GM19328 (cell line): ENCODE measurements around the gene RNPS1.
"Not testable (repeated sequence)": the region's sequence is repeated elsewhere in the genome, so short reads cannot be mapped to it uniquely, and the experiment has no call there.

Source experiments
- ATAC-seq: cut with Tn5 transposase; IDR thresholded peaks from one replicate; pipeline ENCODE4 v1.9.1; 2021; ENCODE audit warnings: mild to moderate bottlenecking, moderate library complexity; ENCODE audit not compliant: unreplicated experiment

Gene RNPS1

GRCh38 chr16:2258530-2258929 is 9.4 kb downstream of the RNPS1 start:
- not testable (repeated sequence) for ATAC-seq

- no peak for ATAC-seq
Observed at GRCh38 chr16:2257726-2258125, 10.2 kb downstream of the RNPS1 start.

DNA sequence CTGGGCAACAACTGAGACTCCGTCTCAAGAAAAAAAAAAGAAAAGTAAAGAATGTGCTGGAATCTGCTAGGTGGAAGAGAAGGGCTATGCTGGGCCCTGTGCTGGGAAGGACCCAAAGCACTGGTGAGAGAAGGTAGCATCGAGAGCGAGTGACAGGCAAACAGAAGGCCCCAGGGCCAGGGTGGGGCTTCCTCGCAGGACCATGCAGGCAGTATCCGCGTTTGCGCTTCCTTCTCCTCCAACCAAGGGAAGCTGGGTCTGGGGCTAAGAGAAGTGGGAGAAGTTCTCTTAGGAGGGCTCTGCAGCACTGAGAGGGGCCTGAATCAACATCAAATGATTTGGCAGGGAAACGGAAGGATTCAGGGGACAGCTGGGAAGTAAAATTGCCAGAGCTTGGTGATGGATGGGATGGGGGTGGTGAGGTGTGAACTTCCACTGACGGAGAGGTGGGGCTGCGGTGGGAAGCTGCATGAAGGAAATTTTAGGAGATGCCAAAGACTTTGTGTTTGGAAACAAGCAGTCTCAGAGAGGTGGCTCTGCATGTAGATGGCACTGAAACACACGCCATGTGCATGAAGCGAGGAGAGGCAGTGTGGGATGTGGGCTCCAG is 11.3 kb downstream of the RNPS1 start:
- no peak for ATAC-seq

- no peak for ATAC-seq
Observed at GRCh38 chr16:2253293-2253692, 14.6 kb downstream of the RNPS1 start.

GRCh38 chr16:2252806-2253148 is 15.1 kb downstream of the RNPS1 start:
- ATAC-seq = no peak

GRCh38 chr16:2251296-2252111 is 16.4 kb downstream of the RNPS1 start, which contains the start of gene ECI1:
ECI1 (minus strand) TSS chr16:2251587; CDS start chr16:2251566, 21 bp downstream.
- peak; percentile 93 for ATAC-seq

DNA sequence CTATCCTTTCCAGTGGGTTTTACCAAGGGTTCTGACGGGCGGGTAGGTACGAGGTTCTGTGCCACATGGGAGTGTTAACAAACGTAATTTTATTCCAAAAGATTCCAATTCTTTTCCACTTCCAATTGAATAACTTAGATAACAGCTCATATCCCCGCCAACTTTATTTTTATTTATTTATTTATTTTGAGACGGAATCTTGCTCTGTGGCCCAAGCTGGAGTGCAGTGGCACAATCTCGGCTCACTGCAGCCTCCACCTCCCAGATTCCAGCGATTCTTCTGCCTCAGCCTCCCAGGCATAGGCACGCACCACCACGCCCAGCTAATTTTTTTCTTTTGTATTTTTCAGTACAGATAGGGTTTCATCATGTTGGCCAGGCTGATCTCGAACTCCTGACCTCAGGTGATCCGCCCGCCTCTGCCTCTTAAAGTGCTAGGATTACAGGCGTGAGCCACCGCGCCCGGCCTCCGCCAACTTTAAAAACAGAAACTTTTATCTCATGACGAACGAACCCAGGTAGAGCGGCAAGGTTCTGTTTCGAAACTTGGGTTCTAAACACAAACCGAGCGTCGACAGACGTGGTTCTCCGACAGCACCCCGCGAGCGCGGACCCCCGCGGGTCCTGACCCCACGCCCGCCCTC is 17.2 kb downstream of the RNPS1 start:
- no peak for ATAC-seq

DNA sequence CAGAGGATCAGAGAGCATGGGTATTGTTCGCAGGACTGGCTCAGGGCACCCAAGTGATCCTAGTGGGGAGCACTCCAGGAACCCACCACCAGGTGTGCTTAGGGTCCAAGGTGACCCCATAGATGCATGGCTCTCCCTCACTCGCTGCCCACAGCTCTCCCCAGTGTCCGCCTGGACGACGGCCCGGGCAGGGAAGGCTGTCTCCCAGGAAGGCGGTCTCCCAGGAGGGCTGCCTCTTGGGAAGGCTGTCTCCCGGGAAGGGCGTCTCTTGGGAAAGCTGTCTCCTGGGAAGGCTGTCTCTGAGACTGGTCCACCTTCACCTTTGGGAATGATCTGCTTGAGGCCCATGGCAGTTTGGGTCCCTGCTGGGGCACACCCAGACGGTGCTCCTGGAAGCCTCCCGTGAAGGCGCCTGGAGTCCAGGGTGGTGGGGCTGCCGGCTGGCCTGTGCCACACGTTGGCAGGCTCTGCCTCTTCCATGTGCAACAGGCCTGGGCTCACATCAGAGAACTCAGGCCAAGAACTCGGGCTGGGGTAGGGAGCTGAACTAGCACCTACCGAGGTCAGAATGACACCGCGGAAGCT is 21.5 kb downstream of the RNPS1 start:
- ATAC-seq = no peak

DNA sequence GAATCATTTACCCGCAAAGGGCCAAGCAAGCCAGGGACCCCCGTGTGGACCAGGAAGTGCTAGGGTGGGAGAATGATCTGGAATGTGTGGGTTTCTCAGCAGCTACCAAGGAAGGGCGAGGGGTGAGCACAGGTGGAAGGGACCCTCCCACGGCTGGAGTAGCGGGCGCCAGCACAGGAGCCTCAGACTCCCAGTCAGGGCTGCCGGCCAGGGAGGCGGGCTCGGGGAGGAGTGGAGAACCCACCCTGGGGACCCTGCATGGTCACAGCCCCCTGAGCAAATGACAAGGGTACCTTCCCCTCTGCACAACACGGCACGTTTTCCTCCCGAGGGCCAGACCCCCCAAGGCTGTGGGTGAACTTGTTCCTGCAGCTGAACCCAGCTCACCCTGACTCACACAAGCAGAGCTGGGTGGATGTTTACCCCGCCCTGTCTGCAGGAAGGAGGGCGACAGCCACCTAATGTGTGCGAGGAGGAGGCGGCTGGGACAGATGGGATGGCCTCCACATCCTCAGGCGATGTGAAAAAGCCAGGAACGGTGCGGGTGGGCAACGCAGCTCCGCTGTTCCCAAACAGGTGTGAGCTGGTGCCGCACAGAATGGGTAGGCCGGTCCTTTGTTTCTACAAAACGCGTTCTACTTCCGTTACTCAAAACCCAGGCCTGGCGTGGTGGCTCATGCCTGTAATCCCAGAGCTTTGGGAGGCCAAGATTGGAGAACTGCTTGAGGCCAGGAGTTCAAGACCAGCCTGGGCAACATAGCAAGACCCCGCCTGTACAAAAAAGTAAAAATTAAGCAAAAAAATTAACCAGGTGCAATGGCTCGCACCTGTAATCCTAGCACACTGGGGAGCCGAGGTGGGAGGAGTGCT is 22.8 kb downstream of the RNPS1 start:
- ATAC-seq = no peak

GRCh38 chr16:2244301-2244700 is 23.6 kb downstream of the RNPS1 start:
- no peak for ATAC-seq

GRCh38 chr16:2243781-2244180 is 24.1 kb downstream of the RNPS1 start:
- ATAC-seq = no peak

DNA sequence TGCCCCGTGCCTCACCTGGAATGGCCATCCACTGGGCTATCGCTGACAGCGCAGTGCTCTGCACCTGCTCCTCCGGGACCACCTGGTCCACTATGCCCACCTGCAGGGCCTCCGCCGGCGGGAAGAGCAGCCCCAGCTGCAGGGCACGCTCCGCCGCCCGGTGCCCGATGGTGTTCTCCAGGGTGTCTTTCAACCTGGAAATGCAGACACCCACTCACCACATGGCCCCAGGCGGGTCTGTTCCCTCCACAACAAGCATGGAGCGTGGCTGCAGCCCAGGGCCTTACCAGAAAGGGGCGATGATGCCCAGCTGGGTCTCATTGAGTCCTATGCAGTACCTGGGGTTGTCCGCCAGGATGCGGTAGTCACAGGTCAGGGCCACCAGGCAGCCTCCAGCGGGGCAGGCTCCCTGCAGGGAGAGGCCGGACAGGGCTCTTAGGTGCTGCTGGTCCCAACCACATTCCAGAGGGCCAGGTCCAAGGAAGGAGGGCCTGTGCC is 24.8 kb downstream of the RNPS1 start:
- no peak for ATAC-seq

DNA sequence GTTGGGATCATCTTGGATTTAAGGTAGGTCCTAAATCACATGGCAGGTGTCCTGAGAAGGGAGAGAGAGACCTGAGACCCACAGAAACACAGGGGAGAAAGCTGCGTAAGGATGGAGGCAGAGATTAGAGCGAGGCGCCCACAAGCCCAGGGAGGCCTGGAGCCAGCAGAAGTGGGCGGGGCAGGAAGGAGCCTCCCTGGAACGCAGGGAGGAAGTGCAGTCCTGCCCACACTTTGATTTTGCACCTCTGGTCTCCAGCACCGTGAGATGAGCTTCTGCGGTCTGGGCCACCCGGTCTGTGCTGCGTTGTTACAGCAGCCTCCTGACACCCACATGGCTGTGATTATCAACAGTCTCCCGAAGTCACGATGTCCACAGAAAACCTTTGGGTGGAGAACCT is 25.3 kb downstream of the RNPS1 start:
- no peak for ATAC-seq

DNA sequence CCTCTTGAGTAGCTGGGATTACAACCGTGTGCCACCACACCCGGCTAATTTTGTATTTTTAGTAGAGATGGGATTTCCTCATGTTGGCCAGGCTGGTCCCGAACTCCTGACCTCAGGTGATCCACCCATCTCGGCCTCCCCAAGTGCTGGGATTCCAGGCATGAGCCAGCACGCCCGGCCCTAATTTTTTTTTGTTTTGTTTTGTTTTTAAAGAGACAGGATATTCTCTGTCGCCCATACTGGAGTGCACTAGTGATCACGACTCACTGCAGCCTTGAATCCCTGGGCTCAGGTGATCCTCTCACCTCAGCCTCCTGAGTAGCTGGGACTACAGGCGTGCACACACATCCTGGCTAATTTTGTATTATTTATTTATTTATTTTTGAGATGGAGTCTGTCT is 27.6 kb downstream of the RNPS1 start:
- ATAC-seq = not testable (repeated sequence)

DNA sequence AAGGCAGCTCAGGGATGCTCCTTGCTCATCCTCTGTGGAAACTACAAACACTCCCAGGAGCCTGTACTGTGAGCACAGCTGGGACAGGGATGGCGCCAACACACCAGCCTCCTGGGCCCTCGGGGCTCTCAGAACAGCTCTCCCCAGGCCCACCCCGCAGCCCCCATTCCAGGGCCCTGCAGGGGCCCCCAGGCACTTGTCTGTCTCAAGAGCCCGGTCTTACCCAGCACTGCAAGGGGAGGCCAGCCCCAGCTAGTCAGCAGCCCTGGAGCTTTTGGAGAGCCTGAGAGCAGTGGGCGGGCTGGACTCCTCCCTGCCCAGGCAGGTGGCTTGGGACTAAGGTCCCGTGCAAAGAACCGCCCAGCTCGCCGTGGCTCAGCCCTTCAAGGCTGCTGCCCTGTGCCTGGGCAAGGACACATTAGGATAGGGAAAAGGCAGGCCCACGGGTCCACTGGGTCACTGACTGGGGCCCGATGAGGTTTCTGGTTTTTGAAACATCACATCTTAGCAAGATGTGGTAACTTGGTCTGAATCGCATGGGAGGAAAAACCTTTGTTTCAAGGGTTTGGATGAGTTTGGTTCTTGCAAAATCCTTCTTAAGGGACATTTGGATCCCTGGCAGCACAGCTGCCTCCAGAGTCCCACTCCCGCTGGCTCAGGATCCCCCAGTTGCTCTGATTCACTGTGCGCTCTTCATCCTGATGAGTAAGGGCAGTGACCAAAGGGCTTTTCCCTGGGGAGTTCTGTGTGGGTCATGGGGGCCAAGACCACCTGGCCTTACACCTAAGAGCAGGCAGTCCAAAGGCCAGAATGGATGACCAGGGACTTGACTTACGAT is 28.9 kb downstream of the RNPS1 start:
- no peak for ATAC-seq

- ATAC-seq = no peak
Observed at GRCh38 chr16:2238150-2238837, 29.6 kb downstream of the RNPS1 start.

DNA sequence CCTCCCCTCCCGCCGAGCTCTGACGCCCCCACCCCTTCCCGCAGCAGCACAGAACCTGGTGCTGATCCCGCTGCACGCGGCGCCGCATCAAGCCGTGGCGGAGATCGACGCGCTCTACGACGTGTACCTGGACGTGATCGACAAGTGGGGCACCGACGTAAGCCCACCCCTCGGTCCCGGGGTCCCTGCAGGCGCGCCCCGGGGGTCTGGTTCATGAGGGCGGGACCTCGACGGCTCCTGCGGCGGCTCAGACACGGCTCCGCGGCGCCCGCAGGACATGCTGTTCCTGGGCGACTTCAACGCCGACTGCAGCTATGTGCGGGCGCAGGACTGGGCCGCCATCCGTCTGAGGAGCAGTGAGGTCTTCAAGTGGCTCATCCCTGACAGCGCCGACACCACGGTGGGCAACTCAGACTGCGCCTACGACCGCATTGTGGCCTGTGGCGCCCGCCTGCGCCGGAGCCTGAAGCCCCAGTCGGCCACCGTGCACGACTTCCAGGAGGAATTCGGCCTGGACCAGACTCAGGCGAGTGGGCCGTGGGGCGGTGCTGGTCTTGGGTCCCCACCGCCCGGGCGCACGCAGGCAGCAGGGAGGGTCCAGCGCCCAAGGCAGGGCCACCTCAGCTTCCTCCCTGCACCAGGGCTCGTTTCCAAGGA is 30.3 kb downstream of the RNPS1 start:
- ATAC-seq = no peak

GRCh38 chr16:2237102-2237482 is 30.8 kb downstream of the RNPS1 start:
- ATAC-seq = no peak
